Activated T-cell treated with anti-CD3 and anti-CD28 coated beads, Interleukin-2, amount 50 U/mL, for 72 hours (primary cell): Measurements from ENCODE around the gene MARCHF10. TPM values are rescaled to one million over a fixed set of nuclear protein-coding genes. Genes with fewer than 3 reads are reported as not detected.

Experiments used
- ATAC-seq, 2 donors: fragments of 150-1000 bp; cut with Tn5 transposase; replicated peaks in 1 of 2; 2 replicates each; pipeline ENCODE4 v1.10.0; 2021; ENCODE audit warnings: moderate library complexity in 2 of 2, mild to moderate bottlenecking in 1 of 2
- DNase-seq, 2 donors: peaks; one replicate each; pipeline ENCODE4 v3.0.0; 2021 to 2022; ENCODE audit warnings: mixed read lengths in 1 of 2
- H3K27ac Mint-ChIP-seq: one replicate; pipeline ENCODE4 v1.8.0; 2022; ENCODE audit warnings: mild to moderate bottlenecking, moderate library complexity, mixed read lengths
- H3K27me3 Mint-ChIP-seq: one replicate; pipeline ENCODE4 v1.8.0; 2022; ENCODE audit warnings: low read depth, mixed read lengths
- H3K36me3 Mint-ChIP-seq, 2 donors: one replicate each; pipeline ENCODE4 v1.8.0; 2022; ENCODE audit warnings: mixed read lengths in 2 of 2, mild to moderate bottlenecking in 1 of 2; ENCODE audit not compliant: insufficient read depth in 2 of 2
- H3K4me1 Mint-ChIP-seq: one replicate; pipeline ENCODE4 v1.8.0; 2022; ENCODE audit warnings: low read depth, mixed read lengths
- H3K4me3 Mint-ChIP-seq, 2 donors: one replicate each; pipeline ENCODE4 v1.8.0; 2022; ENCODE audit warnings: mild to moderate bottlenecking in 2 of 2, mixed read lengths in 2 of 2, moderate library complexity in 2 of 2
- H3K9me3 Mint-ChIP-seq, 2 donors: one replicate each; pipeline ENCODE4 v1.8.0; 2022; ENCODE audit warnings: mixed read lengths in 2 of 2
- total RNA-seq, 2 donors: library from RNA; stranded (reverse); gene quantifications; one replicate each; pipeline ENCODE4 v1.2.3, GENCODE V29; 2022

MARCHF10 gene
- total RNA-seq, 2 donors from 2014 or later = not detected

DNA sequence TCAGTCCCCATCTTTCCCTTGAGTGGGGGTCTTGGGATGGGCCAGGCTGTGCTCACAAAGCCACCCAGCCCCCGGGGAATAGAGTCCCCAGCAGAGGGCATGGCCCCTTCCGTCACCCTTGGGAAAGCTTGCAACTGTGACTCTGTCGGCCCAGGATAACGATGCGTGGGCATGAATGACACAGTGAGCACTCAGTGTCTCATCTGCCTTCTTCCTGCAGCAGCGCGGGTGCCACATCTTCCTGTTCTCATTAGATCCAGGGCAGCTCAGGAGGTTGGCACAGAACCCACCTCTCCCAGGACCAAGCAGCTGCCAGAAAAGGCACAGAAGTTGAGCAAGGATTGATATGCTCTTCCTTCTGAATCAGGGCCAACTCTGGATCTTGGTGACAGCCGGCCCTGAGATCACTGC is 95.9 kb downstream of the MARCHF10 start:
- peaks cover 47% of the 10 kb centered on the region for H3K27me3 Mint-ChIP-seq
- no peak overlapping the region for H3K27ac Mint-ChIP-seq
- H3K36me3 Mint-ChIP-seq = no peaks in the 10 kb centered on the region
- no peak overlapping the region for H3K4me3 Mint-ChIP-seq
- DNase-seq (no peak), ATAC-seq (no peak)
- peaks cover 0 to 4% of the 10 kb centered on the region in 2 donors for H3K9me3 Mint-ChIP-seq
- no peaks in the 10 kb centered on the region for H3K4me1 Mint-ChIP-seq

DNA sequence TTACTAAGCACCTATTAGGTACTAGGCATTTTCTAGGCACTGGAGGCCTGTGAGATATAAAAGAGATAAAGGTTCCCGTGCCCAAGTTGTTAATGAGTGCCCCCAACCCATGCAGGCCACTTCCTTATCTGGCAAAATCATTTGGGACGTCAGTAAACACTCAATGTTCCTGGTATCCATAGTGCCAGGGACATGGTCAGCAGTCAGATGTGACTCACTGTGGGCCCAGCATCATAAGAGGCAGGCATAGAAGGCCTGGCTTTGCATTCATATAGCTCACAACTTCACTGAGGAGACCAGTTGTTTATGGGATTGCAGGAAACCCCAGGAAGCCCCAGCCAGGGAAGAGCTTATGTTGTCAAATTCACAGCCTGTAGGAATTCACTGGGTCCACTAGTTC is 99.5 kb downstream of the MARCHF10 start:
- Mint-ChIP-seq H3K4me3 (no peak overlapping the region), H3K4me1 (peaks cover 9% of the 10 kb centered on the region), H3K27ac (no peak overlapping the region), H3K36me3 (no peaks in the 10 kb centered on the region), H3K9me3 (peaks cover 0 to 4% of the 10 kb centered on the region in 2 donors), H3K27me3 (peaks cover 60% of the 10 kb centered on the region)
- DNase-seq = no peak
- no peak for ATAC-seq

DNA sequence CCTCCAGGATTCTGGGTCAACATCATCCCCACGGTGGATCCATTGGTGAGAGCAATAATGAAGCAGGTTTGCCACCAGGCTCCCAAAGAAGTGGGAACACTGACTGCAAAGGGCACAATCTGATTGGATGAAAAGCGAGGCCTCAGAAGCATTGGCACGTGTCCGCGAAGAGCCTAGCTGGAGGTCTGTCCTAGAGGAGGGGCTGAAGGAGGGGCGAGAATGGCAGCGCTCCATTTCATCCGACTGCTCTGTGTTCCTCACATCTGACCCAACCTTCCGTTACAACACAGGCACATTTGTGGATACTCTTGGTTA is 100.7 kb downstream of the MARCHF10 start:
- Mint-ChIP-seq H3K27ac (no peak overlapping the region), H3K4me1 (peaks cover 16% of the 10 kb centered on the region), H3K9me3 (peaks cover 0 to 4% of the 10 kb centered on the region in 2 donors), H3K27me3 (peaks cover 59% of the 10 kb centered on the region), H3K4me3 (no peak overlapping the region), H3K36me3 (no peaks in the 10 kb centered on the region)
- ATAC-seq (no peak), DNase-seq (no peak)

DNA sequence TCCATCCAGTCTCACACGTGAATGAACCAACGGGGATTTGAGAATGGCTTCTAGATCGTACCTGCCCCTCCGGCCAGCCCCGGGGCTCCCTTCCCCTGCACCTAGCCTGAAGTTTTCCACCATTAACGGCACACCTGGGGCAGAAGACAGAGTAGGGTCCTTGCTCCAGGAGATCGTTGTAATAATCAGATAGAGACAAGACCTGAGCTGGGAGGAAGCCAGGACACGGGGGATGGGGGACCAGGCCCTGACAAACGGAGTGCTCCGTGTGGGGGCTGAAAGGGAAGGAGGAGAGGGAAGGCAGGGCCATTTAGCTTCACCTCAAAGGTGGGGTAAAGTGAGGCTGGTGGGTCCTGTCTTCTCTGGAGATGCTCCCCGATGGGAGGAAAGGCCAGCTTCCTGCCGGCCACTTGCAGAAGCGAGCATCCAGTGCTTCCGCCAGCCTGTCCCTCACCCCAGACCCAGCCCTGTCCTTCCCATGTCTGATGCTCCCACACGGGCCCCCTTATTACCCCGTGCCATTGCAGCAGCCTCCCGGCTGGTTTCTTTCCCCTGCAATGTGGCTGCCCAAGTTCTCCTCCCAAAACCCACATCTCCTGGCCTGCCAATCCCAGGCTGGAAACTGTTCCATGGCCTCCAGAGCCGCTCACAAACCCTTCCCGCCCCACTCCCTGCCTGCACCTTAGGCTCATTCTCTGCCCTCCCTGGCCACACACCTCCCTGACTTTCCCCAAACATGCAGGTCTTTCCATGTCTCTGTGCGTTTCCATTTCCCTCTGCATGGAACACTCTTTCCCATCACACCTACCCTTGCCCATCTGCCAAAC is 101.3 kb downstream of the MARCHF10 start:
- H3K9me3 Mint-ChIP-seq = peaks cover 0 to 4% of the 10 kb centered on the region in 2 donors
- H3K4me3 Mint-ChIP-seq = no peak overlapping the region
- H3K4me1 Mint-ChIP-seq = peaks cover 16% of the 10 kb centered on the region
- H3K27me3 Mint-ChIP-seq = peaks cover 57% of the 10 kb centered on the region
- H3K36me3 Mint-ChIP-seq = no peaks in the 10 kb centered on the region
- ATAC-seq (no peak), DNase-seq (no peak)
- no peak overlapping the region for H3K27ac Mint-ChIP-seq

DNA sequence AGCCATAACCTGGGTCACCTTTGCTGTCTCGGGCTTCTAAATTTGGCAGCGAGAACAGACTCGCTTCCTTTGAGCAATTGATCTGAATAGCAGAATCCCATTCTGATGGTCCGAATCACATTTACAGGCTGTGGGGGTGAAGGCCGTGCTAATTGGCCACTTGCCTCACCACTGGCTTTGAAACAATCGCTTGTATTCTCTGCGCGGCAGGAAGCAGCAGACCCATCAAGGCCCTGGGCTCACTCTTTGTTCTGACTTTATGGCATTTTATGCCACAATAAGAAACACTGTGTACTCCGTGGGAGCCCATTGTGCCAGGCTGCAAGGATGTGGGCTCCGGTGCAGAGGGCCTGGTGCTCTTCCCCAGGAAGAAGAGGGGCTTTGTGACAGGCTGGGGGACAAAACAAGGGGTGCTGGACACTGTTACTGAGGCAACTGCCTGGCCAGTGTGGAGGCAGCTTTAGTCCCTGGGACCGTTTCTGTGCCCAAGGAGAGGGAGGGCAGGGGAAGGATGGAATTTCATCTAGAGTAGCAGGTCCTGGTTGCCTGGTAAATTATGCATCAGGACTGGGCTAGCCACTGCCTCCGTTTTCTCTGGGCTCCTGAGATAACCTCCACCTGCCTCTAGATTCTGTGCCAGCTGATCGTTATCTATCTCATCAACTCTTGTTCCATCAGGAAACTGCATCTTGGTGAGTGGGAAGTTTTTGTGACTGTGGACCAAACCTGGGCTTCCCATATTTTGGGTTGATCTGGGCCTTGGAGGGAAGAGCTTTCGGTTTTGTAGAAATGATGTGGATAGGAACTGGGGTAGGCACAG is 102.1 kb downstream of the MARCHF10 start:
- Mint-ChIP-seq H3K9me3 (peaks cover 0 to 4% of the 10 kb centered on the region in 2 donors), H3K27me3 (peaks cover 49% of the 10 kb centered on the region), H3K4me1 (peaks cover 16% of the 10 kb centered on the region), H3K27ac (no peak overlapping the region), H3K4me3 (no peak overlapping the region), H3K36me3 (no peaks in the 10 kb centered on the region)
- ATAC-seq (no peak), DNase-seq (no peak)

DNA sequence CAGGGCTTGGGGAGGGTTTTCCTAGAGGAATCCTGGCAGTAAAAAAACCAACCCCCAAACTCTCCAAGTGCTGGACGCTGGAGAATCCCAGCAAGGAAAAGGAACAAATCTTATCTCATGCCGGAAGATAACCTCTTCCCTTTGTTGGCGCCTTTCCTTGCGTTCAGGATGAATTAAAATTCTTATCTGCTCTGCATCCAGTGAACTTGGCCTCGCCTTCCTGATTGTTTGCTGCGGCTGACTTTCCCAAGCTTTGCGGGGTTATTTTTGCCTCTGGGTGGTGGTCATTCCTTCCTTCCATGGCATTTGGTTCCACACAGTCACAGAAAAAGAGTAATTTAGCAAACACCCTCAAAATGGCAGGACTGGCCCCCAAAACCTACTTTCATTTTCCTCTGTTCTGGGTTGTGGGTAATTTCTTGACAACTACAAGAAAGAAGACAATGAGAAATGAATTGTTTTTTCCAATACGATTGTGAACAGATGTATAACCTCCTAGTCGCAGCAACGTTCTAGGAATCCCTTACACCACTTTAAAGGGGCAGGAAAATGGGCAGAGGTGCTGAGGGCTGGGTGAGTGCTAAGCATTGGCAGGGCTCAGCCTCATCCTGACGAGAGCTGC is 102.8 kb downstream of the MARCHF10 start:
- H3K9me3 Mint-ChIP-seq = peaks cover 0 to 4% of the 10 kb centered on the region in 2 donors
- no peak overlapping the region for H3K27ac Mint-ChIP-seq
- no peaks in the 10 kb centered on the region for H3K36me3 Mint-ChIP-seq
- peaks cover 16% of the 10 kb centered on the region for H3K4me1 Mint-ChIP-seq
- H3K4me3 Mint-ChIP-seq = peak overlapping the region; percentile 69 to 81
- no peak for DNase-seq
- peaks cover 46% of the 10 kb centered on the region for H3K27me3 Mint-ChIP-seq
- ATAC-seq = no peak

DNA sequence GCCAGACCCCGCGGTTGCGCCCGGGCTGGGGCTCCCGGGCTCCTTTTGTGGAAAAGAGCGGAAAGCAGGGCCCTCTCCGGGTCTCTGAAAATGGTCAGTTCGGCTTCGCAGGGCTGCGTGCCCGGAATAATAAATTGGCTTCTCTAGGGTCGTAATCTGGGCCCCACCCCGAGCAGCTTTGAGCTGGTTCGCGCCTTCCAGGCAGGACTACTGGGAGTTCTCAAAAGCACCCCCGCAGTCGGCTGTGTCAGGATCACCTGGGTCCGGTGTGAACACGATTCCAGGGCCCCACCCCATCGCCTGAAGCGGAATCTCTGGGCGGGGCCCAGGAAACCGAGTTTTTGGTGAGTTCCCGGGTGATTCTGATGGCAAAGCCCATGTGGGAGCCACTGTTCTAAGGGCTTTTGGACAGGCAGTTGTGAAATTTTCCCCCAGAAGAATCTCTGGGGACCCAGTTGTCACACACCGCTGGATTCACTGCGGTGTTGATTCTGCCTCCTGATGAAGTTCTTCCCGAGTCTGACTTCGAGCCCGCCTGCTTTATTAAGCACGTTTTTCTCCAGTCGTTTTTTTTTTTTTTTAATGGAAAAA is 103.6 kb downstream of the MARCHF10 start:
- Mint-ChIP-seq H3K27me3 (peaks cover 45% of the 10 kb centered on the region), H3K4me1 (peaks cover 16% of the 10 kb centered on the region), H3K27ac (no peak overlapping the region), H3K4me3 (peak overlapping the region; percentile 69 to 81), H3K9me3 (peaks cover 0 to 4% of the 10 kb centered on the region in 2 donors), H3K36me3 (no peaks in the 10 kb centered on the region)
- no peak for DNase-seq
- ATAC-seq = no peak

DNA sequence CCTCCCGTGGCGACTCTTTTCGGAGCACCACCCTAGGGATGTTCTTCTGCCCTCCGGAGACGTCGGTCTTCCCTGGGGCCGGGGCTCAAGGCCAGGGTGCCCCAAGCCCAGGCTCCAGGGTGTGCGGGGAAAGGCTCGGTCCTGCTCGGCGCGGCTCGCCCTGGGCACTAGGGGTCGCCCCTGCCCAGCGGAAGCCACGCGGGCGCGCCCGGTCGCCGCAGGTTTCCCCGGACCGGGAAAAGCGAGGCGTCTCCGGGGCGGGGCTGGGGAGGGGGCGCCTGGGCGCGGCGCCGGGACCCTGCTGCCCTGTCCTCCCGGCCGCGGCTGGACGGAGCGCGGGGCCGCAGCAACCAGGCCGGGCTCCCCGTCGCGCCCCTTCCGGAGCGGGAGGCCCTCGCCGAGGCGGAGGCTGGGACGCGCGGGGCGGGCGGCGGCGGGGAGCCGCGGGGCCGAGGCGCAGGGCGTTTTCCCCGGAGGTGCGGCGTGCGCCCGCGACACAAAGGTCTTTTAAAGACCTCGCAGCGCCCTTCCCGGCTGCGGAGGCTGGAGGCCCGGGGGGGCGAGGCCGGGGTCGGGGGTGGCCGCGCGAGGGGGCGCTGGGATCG is 104.2 kb downstream of the MARCHF10 start:
- Mint-ChIP-seq H3K4me1 (peaks cover 16% of the 10 kb centered on the region), H3K27ac (no peak overlapping the region)

DNA sequence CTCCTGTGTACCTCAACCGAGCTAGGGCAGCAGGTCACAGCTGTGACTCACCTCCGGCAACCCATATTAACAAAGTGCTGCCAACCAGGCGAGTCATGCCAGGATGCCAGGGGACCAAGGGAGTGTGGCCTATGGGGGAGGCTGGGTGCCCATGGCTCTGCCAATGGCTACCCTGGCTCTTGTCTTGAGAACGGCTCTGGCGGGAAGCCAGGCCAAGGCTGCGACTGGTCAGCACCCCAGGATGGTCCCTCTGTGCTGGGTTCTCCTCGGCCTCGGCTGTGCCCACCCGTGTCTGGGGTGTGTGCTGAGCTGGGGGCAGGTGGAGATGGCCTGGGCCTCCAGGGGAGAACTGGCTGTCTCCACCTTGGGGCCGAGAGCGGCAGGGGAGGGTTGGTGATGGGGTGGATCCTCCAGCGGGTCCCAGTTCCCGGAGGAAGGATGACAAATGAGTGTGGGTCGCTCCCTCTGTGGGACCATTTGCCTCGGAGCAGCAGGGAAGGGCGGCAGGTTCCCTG is 104.8 kb downstream of the MARCHF10 start:
- H3K27me3 Mint-ChIP-seq = peaks cover 48% of the 10 kb centered on the region
- H3K27ac Mint-ChIP-seq = no peak overlapping the region
- peaks cover 0 to 2% of the 10 kb centered on the region in 2 donors for H3K9me3 Mint-ChIP-seq
- H3K4me1 Mint-ChIP-seq = peaks cover 16% of the 10 kb centered on the region
- DNase-seq (peak; percentile 31 to 50), ATAC-seq (peak; percentile 63)
- peak overlapping the region; percentile 2 to 62 for H3K4me3 Mint-ChIP-seq
- H3K36me3 Mint-ChIP-seq = no peaks in the 10 kb centered on the region

More for the DNA sequence above, 104.2 kb downstream of the MARCHF10 start:
- H3K27me3 Mint-ChIP-seq = peaks cover 48% of the 10 kb centered on the region
- no peaks in the 10 kb centered on the region for H3K36me3 Mint-ChIP-seq
- H3K4me3 Mint-ChIP-seq = peak overlapping the region in 1 of 2 donors; percentile 62
- ATAC-seq (peak; percentile 91 to 93), DNase-seq (peak; percentile 70 to 82)
- H3K9me3 Mint-ChIP-seq = peaks cover 0 to 4% of the 10 kb centered on the region in 2 donors

DNA sequence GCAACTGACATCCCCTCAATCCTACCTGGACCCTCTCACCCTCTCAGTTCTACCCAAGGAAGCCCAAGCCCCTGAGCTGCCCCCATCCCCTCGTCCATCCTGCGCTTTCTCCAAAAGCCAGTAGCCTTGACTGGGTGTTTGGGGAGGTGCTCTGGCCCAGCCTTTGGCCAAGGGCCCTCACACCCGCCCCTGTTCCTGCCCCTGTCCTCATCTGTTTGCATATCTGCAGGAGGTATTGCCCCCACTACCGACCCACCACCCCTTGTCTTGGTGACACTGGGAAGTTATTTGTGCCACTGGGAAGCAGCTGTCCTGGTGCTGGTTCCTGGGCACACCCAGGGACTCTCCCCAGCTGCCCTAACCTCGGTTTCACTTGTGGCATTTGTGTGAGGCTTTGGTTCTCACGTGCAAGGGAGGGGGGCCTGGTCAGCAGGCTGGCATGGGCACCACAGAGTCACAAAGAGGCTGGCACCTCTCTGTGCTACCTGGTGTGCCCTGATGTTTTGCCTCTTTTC is 105.3 kb downstream of the MARCHF10 start:
- no peak for DNase-seq
- Mint-ChIP-seq H3K36me3 (no peaks in the 10 kb centered on the region), H3K27ac (no peak overlapping the region), H3K9me3 (peaks cover 0 to 2% of the 10 kb centered on the region in 2 donors), H3K27me3 (peaks cover 47% of the 10 kb centered on the region), H3K4me1 (peaks cover 16% of the 10 kb centered on the region), H3K4me3 (no peak overlapping the region)
- no peak for ATAC-seq

DNA sequence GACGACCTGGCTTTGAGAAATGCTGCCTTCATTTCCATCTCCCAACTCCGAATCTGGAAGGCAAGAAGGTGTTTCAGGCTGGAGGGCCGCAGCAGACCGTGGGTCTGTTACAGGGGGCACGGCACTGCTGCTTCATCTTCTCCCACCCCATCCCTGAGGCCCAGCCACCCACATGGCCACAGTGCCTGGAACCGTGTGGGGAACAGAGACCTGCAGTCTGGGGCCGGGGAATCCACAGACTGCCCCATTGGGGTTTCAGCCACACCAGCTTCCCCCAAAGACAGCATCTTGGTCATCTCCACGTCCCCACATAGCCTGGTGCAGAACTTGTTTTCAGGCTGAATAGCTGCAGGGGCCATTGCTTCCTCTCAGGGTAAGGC is 106.4 kb downstream of the MARCHF10 start:
- Mint-ChIP-seq H3K4me1 (peaks cover 16% of the 10 kb centered on the region), H3K27ac (no peak overlapping the region), H3K4me3 (no peak overlapping the region), H3K36me3 (no peaks in the 10 kb centered on the region), H3K9me3 (no peaks in the 10 kb centered on the region), H3K27me3 (peaks cover 36% of the 10 kb centered on the region)
- DNase-seq (no peak), ATAC-seq (no peak)

DNA sequence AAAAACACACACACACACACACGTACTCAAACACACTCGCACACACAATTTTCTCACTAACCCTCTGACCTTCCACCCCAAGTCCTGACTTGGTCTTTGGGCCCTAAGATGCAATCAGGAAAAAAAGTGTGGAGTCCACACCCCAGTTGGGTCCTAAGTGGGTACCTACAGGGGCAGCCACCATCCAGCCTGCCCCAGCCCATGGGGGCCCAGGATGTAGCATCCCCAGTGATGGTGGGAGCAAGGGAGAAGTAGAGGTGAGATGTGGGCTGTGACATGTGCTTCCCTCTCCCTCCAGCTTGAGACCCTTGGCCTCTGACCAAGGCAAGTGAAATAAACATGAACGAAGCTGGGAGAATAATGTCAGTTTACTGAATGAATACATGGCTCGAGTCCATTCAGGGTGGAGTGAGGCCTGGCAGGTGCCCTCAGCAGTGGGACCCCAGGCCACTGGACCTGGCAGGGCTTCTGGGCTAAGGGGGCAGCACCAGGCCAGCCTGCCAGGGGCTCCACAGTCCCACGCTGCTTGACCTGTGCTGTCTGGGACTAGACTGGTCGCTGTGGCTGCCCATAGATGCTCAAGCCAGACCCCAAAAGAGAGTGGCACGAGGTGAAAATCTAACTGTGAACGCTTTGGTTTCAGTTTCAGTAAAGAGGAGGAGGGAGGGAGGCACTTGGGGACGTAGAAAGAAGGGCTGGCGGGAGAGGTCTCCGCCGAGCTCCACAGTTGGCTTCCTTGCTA is 107.0 kb downstream of the MARCHF10 start:
- no peak overlapping the region for H3K27ac Mint-ChIP-seq
- ATAC-seq = no peak
- no peaks in the 10 kb centered on the region for H3K36me3 Mint-ChIP-seq
- no peak overlapping the region for H3K4me3 Mint-ChIP-seq
- H3K4me1 Mint-ChIP-seq = peaks cover 16% of the 10 kb centered on the region
- peaks cover 30% of the 10 kb centered on the region for H3K27me3 Mint-ChIP-seq
- DNase-seq = no peak
- H3K9me3 Mint-ChIP-seq = no peaks in the 10 kb centered on the region
